ENCODE results near the gene TMEM47.

Gene TMEM47

GRCh38 chrX:34584781-34585180 is 72.3 kb downstream of the TMEM47 start:
- no peak for DNase-seq

DNA sequence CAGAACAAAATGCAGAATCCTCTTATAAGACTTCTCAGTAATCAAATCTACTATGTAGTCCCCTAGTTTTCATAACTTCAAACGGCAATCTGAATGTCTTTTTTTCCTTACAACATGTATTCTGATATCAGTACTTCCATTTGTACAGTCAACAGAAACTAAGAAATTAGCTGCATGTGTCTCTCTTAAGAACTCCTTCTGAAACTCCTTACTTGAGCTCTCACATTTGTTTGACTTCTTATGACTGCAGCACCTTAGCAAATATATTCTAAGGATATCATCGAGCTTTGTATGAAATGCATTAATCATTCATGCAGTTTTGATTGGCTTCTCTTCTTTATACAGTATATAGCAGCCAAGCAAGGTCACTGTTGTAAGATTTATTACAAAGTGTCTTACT is 77.0 kb downstream of the TMEM47 start:
- DNase-seq = no peak

DNA sequence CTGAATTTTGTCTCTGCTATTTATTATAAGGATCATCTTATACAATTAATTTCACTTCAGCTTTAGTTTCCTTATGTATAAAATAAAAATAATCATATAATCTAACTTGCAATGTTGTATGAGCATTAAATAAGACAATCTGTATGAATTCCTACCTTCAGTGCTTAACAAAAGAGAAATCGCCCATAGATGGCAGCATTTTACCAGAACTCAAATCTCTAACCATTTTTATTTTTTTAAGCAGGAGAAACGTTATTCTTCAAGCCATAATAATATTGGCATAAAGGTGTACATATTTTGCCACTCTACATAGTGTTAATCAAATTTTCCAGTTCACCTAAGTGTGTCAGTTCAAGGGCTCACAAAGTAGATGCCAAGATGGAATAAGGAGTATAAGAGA is 78.8 kb downstream of the TMEM47 start:
- DNase-seq = peak; percentile 71

All from DMS53 (cell line).